ENCODE data around the gene CAMTA1. TPM values are rescaled to one million over a fixed set of nuclear protein-coding genes. Genes with fewer than 3 reads are reported as not detected.
A peak's percentile ranks its signal among the peaks of the same experiment; 100 is the strongest.

Gene CAMTA1
- total and polyA plus RNA-seq, 8 donors = 13.0 to 54.2 (median 23.6) TPM

DNA sequence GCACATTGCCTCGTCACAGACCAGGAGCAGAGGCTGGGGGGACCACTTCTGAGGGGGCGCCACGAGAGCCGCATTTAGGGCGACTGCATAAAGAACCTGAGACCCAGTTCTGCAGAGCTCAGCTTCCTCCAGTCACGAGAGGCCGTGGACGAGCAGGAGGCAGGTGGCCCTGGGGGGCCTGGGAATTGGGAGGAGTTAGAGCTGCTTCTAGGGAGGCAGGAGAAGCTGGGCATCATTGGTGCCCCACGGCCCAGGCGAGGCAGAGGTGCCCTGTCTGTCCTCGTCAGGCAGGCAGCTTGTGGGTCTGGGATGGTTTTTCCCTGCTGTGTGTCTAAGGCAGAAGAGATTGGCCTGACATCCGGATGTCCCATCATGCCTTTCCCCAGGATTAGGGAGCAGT lies 389.3 kb downstream of the CAMTA1 start:
- intact Hi-C loops (cut with DNase I) = no loop called here
- TF ChIP-seq, protein P1, sequence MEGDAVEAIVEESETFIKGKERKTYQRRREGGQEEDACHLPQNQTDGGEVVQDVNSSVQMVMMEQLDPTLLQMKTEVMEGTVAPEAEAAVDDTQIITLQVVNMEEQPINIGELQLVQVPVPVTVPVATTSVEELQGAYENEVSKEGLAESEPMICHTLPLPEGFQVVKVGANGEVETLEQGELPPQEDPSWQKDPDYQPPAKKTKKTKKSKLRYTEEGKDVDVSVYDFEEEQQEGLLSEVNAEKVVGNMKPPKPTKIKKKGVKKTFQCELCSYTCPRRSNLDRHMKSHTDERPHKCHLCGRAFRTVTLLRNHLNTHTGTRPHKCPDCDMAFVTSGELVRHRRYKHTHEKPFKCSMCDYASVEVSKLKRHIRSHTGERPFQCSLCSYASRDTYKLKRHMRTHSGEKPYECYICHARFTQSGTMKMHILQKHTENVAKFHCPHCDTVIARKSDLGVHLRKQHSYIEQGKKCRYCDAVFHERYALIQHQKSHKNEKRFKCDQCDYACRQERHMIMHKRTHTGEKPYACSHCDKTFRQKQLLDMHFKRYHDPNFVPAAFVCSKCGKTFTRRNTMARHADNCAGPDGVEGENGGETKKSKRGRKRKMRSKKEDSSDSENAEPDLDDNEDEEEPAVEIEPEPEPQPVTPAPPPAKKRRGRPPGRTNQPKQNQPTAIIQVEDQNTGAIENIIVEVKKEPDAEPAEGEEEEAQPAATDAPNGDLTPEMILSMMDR (IDR thresholded peaks at IDR 0.05) = no peak
- DNase-seq = no peak
- peaks cover 0 to 6% (median 3%) of the 10 kb centered on the region in 3 donors for H3K4me1 ChIP-seq
- WGBS, 2 donors = 81 to 90% methylated on average over 12 of the region's 12 CpGs
- no peak overlapping the region for H3K27ac ChIP-seq
- ATAC-seq = no peak
- H3K9me3 ChIP-seq = no peaks in the 10 kb centered on the region
- no peak for FAIRE-seq
- no peaks in the 10 kb centered on the region for H3K27me3 ChIP-seq
- H3K36me3 ChIP-seq = no peaks in the 10 kb centered on the region
- no peak overlapping the region for H3K4me3 ChIP-seq

DNA sequence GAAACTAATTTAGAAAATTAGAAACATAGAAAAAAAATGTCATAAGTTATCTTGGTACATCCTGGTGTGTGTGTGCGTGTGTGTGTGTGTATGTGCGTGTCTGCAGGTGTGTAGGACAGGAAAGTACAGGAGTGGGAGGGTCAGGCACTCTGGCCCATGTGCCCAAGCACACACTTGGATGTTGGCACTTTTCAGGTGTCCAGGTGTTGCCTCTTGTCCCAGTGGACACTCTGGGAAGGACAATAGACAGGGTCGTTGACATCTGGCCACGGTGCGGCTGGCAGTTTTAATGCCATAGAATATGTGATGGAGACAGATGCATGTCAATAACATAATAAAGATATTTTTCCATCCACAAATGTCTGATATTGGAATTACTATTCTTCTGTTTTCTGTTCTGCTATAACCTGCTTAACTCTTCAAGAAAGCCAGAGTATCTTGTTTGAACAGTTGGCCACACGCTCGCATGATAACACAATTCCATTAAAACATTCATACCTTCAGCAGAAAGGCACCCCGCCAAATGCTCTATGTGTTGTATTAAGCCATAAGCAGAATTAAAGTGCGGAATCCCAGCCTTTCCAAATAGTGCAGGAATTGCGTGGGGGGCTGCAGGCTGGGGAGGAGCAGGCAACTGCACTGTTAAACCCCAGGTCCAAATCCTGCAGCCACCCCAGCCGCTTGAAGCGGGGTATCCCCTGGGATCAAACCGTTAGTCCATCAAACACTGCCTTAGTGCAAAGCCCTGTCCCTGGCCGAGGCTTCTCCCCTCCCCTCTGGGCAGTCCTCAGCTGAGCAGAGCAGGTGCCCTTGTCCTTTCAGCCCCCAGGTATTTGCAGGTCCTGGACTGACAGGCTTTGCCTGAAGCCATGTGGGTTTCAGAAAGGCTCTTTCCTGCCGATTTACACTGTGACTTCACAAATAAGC lies 390.0 kb downstream of the CAMTA1 start:
- Histone ChIP-seq H3K9me3 (no peaks in the 10 kb centered on the region), H3K4me1 (peaks cover 0 to 6% (median 3%) of the 10 kb centered on the region in 3 donors), H3K27me3 (no peaks in the 10 kb centered on the region), H3K36me3 (no peaks in the 10 kb centered on the region), H3K4me3 (no peak overlapping the region), H3K27ac (no peak overlapping the region)
- ATAC-seq (peak in 1 of 4 donors; percentile 52), DNase-seq (no peak), FAIRE-seq (no peak)
- TF ChIP-seq, protein P1 (IDR thresholded peaks at IDR 0.05) = no peak
- intact Hi-C loops (cut with DNase I) = no loop called here
- 37 to 42% methylated on average over 15 of the region's 15 CpGs for WGBS, 2 donors

DNA sequence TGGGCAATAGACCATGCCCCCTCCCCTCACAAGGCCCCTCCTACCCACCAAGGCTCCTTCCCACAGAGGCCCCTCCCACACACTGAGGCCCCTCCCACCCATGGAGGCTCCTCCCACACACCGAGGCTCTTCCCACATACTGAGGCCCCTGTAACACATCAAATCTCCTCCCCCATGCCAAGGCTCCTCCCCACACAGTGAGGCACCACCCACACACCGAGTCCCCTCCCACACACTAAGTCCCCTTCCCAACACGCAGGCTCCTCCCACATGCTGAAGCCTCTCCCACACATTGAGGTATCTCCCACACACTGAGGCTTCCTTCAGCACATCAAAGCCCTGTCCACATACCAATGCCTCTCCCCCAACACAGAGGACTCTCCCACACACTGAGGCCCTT lies 391.8 kb downstream of the CAMTA1 start:
- no peaks in the 10 kb centered on the region for H3K27me3 ChIP-seq
- 79 to 87% methylated on average over 3 of the region's 3 CpGs for WGBS, 2 donors
- ATAC-seq (no peak), FAIRE-seq (no peak), DNase-seq (no peak)
- TF ChIP-seq, protein P1 (IDR thresholded peaks at IDR 0.05) = no peak
- no peaks in the 10 kb centered on the region for H3K36me3 ChIP-seq
- no peak overlapping the region for H3K27ac ChIP-seq
- no peak overlapping the region for H3K4me3 ChIP-seq
- H3K4me1 ChIP-seq = peaks cover 0 to 6% (median 3%) of the 10 kb centered on the region in 3 donors
- intact Hi-C loops (cut with DNase I) = no loop called here
- no peaks in the 10 kb centered on the region for H3K9me3 ChIP-seq

DNA sequence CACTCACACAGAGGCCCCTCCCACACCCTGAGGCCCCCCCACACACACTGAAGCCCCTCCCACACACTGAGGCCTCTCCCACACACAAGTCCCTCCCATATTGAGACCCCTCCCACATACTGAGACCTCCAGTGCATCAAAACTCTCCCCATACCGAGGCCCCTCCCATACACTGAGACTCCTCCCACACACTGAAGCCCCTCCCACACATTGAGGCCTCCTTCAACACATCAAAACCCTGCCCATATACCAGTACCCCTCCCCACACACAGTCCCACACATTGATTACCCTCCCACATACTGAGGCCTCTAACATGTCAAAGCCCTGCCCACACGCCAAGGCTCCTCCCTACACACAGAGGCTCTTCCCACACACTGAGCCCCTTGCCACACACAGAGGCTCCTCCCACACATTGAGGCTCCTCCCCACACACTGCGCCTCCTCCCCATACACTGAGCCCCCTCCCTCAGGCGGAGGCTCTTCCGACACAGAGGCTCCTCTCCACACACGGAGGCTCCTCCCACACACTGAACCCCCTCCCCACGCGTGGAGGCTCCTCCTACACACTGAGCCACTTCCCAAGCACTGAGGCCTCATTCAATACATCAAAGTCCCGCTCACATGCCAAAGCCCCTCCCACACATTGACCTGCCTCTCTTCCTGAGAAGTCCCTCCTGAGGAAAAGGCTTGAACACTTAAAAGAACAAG lies 392.3 kb downstream of the CAMTA1 start:
- ATAC-seq (no peak), FAIRE-seq (no peak), DNase-seq (no peak)
- Histone ChIP-seq H3K4me3 (no peak overlapping the region), H3K36me3 (no peaks in the 10 kb centered on the region), H3K4me1 (peaks cover 0 to 6% (median 3%) of the 10 kb centered on the region in 3 donors), H3K27me3 (no peaks in the 10 kb centered on the region), H3K9me3 (no peaks in the 10 kb centered on the region), H3K27ac (no peak overlapping the region)
- intact Hi-C loops (cut with DNase I) = no loop called here
- WGBS, 2 donors = 68 to 69% methylated on average over 9 of the region's 9 CpGs
- TF ChIP-seq, protein P1 (IDR thresholded peaks at IDR 0.05) = no peak
